Liver (tissue), 3 donors: ENCODE results near the gene SAMSN1.

ENCODE experiments used
- NR2F2 ChIP-seq: IDR thresholded peaks from 2 replicates; pipeline ENCODE4 v1.6.1; 2016; ENCODE audit warnings: antibody characterized with exemption
- REST ChIP-seq: IDR thresholded peaks from 2 replicates; pipeline ENCODE4 v1.6.1; 2016; ENCODE audit warnings: antibody characterized with exemption, mild to moderate bottlenecking
- SP1 ChIP-seq: IDR thresholded peaks from 2 replicates; pipeline ENCODE4 v1.6.1; 2018; ENCODE audit warnings: antibody characterized with exemption, mild to moderate bottlenecking
- ZBTB33 ChIP-seq: IDR thresholded peaks from 2 replicates; pipeline ENCODE4 v1.6.1; 2016; ENCODE audit warnings: antibody characterized with exemption
- TF ChIP-seq, protein P1 (sequence below): fragments of 150-350 bp; IDR thresholded peaks from 2 replicates; pipeline ENCODE4 v1.5.1; 2017; ENCODE audit warnings: improper control_type of control experiment, low read depth, low read length; ENCODE audit not compliant: missing input control
- donor health status: healthy.
- donor health status: healthy.

DNA sequence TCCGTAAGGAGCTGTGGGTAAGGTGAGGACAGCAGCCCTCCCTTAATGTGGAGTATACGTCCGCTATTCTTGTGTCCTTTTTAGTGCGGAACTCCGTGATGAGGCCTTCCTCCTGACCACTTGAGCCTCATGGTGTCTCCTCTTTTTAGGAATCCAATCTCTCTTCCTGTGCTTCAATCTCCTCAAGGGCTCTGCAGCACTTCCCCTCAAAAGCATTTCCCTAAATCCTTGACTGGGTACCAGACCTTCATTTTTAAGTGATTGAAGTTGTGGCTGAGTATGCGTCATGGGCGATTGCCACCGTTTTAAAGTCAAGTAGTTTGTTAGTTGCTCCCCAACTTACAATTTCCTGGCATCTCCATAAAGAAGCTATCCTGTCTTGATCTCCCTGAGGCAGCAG, 62.8 kb downstream of the SAMSN1 start:
- TF ChIP-seq REST: no peak
- TF ChIP-seq, protein P1, sequence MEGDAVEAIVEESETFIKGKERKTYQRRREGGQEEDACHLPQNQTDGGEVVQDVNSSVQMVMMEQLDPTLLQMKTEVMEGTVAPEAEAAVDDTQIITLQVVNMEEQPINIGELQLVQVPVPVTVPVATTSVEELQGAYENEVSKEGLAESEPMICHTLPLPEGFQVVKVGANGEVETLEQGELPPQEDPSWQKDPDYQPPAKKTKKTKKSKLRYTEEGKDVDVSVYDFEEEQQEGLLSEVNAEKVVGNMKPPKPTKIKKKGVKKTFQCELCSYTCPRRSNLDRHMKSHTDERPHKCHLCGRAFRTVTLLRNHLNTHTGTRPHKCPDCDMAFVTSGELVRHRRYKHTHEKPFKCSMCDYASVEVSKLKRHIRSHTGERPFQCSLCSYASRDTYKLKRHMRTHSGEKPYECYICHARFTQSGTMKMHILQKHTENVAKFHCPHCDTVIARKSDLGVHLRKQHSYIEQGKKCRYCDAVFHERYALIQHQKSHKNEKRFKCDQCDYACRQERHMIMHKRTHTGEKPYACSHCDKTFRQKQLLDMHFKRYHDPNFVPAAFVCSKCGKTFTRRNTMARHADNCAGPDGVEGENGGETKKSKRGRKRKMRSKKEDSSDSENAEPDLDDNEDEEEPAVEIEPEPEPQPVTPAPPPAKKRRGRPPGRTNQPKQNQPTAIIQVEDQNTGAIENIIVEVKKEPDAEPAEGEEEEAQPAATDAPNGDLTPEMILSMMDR: no peak
- TF ChIP-seq NR2F2: no peak
- no peak for TF ChIP-seq SP1
- no peak for TF ChIP-seq ZBTB33
